HTR-8/SVneo (cell line): ENCODE results near the gene CPZ.
"Not testable (repeated sequence)": the region's sequence is repeated elsewhere in the genome, so short reads cannot be mapped to it uniquely, and the experiment has no call there.

ENCODE experiments used
- DNase-seq: peaks from one replicate; pipeline ENCODE4 v3.0.0; 2011; ENCODE audit warnings: low spot score, mixed read lengths; ENCODE audit not compliant: insufficient read length
- FAIRE-seq: peaks from 2 replicates; lab custom pipeline; 2011; peaks lifted over from hg19 to GRCh38; lab: Jason Lieb, UNC

The CPZ gene

DNA sequence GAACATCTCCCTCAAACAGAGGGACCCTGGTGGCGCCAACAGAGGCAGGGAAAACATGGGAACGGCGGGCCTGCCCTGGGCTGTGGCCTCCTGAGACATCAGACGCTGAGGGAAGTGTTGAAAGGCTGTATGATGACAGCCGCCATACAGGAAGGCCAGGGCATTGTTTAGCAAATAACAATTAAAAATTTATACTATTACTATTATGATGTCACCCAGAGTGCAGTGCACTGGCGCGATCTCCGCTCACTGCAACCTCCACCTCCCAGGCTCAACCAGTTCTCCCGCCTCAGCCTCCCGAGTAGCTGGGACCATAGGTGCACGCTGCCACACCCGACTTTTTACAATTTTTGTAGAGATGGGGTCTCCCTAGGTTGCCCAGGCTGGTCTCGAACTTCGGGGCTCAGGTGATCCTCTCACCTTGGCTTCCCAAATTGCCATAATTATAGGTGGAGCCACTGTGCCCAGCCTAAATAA lies 54.6 kb downstream of the CPZ start:
- DNase-seq (no peak), FAIRE-seq (no peak)

GRCh38 chr4:8647626-8648025 lies 55.1 kb downstream of the CPZ start:
- no peak for FAIRE-seq
- no peak for DNase-seq

DNA sequence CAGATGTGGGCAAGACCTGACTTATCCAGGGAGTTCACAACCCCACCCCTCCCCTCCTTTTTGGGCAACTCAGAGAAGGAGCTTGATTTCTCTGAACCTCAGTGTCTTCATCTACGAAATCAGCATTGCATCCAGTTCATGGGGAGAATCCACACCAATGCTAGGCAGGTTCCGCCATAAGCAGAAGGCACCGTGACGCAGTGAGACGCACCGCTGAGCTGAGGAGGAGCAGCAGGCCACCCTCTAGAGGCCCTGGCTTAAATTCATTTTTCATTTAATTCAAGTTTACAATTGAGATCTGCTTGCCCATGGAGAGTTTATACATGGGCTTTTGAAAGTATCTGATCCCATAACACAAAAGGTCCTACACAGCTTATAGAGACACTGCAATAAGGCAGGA lies 55.7 kb downstream of the CPZ start:
- FAIRE-seq, result no peak
- DNase-seq, result no peak

DNA sequence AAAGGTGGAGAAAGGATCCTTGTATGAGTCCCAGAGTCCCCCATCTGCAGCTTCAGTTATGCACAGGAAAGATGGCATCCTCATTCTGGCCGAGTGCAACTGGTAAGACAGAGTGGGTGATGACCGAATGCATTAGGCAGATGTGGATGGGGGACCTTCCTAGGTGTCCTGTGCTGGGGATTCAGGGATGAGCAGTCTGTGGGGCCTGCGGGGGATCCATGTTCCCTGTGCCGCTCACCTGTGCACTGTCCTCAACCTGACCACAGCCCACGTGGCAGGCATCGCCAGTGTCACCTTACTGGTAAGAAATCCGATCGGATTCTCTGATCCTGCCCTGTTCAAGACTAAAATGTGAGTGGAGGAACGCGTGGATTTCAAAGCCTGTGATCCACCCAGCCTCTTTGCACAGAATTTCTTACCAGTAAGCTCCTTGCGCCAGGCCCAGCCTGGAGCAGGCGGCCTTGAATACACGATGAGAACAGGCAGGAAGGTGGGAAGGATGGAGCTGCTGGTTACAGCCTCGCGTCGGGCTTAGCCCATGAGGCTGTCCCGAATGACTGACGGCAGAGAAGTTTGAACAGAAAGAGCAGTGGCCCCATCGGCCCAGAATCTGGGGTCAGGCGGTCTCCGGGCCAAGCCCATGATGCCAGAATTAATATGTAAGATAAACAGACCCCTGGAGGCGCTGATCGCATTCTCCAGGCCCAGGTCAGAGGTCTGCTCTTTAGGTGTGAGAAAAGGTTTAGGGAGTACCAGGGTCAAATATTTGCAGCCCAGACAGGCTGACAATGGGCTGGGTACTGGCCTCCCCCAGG lies 56.5 kb downstream of the CPZ start:
- FAIRE-seq (no peak), DNase-seq (no peak)

GRCh38 chr4:8649631-8650361 lies 57.2 kb downstream of the CPZ start:
- DNase-seq (no peak), FAIRE-seq (no peak)

- DNase-seq, result no peak
- FAIRE-seq, result no peak
Measured at GRCh38 chr4:8651661-8652180, 59.2 kb downstream of the CPZ start.

GRCh38 chr4:8652181-8653078 lies 59.9 kb downstream of the CPZ start:
- DNase-seq, result no peak
- no peak for FAIRE-seq

DNA sequence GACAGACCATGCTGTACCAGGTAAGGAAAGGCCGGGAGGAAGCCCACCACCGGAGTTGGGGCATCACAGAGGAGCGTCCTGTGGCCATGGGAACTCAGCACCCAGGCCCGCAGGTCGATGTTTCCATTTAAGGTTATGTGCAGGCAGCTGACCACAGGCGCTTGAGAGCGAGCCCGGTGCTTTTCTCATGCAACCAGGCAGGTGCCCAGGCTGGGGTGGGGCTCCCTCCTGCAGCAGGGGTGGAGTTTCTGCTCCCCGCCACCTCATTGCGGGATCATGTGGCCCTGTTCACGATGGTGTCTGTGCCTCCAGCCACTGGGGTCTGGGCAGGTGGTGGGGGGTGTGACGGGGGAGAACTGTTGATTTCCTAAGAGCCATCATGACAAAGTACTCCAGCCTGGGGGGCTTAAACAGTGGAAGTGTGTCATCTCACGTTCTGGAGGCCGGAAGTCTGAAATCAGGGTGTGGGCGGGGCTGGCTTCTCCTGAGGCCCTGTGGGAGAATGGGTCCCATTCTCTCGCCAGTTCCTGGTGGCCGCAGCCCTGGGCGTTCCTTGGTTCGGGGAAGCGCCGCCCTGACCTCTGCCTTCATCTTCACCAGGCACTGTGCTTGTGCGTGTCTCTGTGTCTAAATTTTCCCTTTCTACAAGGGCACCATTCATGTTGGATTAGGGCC lies 60.9 kb downstream of the CPZ start:
- FAIRE-seq, result no peak
- no peak for DNase-seq

- not testable (repeated sequence) for FAIRE-seq, DNase-seq
Measured at GRCh38 chr4:8654139-8654538, 61.6 kb downstream of the CPZ start.

- no peak for FAIRE-seq
- no peak for DNase-seq
Measured at GRCh38 chr4:8655411-8656184, 63.0 kb downstream of the CPZ start.

- no peak for FAIRE-seq
Measured at GRCh38 chr4:8656185-8656517, 63.6 kb downstream of the CPZ start.

GRCh38 chr4:8656711-8657380 lies 64.3 kb downstream of the CPZ start:
- no peak for FAIRE-seq
- no peak for DNase-seq

More at GRCh38 chr4:8656185-8656517, 63.6 kb downstream of the CPZ start:
- DNase-seq, result no peak

GRCh38 chr4:8657381-8658088 lies 65.0 kb downstream of the CPZ start:
- DNase-seq (no peak), FAIRE-seq (no peak)

- no peak for DNase-seq
- no peak for FAIRE-seq
Measured at GRCh38 chr4:8662776-8663175, 70.2 kb downstream of the CPZ start.

- no peak for FAIRE-seq
Measured at GRCh38 chr4:8664031-8664805, 71.7 kb downstream of the CPZ start.

DNA sequence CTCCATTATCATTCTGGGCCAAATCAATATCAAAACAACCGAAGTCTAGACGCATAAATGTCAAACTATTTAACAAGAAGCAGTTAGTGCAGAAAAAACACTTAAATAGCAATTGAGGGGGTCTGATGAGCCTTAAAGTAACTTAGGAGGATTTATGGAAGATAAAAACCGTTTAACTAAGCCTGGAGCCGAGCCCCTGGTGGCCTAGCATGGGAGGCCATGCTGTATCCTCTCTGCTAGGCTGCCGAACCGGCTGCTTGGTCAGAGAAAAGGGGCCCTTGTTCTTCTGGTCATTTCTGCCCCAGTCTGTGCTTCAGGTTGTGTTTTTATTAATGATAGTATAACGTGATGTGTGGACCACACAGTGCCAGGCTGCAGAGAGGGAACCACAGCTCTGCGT lies 72.4 kb downstream of the CPZ start:
- FAIRE-seq, result no peak
- no peak for DNase-seq

More at GRCh38 chr4:8664031-8664805, 71.7 kb downstream of the CPZ start:
- DNase-seq, result no peak
